H1 (cell line): Measurements from ENCODE around the gene NECAB3. TPM values are rescaled to one million over a fixed set of nuclear protein-coding genes. Genes with fewer than 3 reads are reported as not detected.

Experiments used
- CTCF ChIA-PET: fragments of 300-600 bp; sonication (Branson Sonifier 250); formaldehyde crosslinking; loops from one replicate; lab custom pipeline; 2021; ENCODE audit not compliant: partially characterized antibody; lab: Charles Lee
- POLR2A ChIA-PET: fragments of 300-600 bp; sonication (Branson Sonifier 250); formaldehyde crosslinking; loops from one replicate; lab custom pipeline; 2021; ENCODE audit warnings: inconsistent platforms; ENCODE audit not compliant: partially characterized antibody; lab: Charles Lee
- DNase-seq, 2 experiments: peaks; one replicate each; pipeline versions ENCODE4 v3.0.0 to v3.0.0-alpha.2; 2010 to 2022; ENCODE audit warnings: low spot score in 2 of 2, low read depth in 1 of 2, mixed read lengths in 1 of 2
- FAIRE-seq: peaks from 2 replicates; lab custom pipeline; 2011; peaks lifted over from hg19 to GRCh38; lab: Jason Lieb, UNC
- H2AFZ ChIP-seq: 2 replicates; pipeline ENCODE4 v1.8.1; 2012; ENCODE audit warnings: low read length, inconsistent platforms
- H2AK5ac ChIP-seq: 2 replicates; pipeline ENCODE4 v1.6.1; 2013; ENCODE audit warnings: low read depth, low read length
- H2BK120ac ChIP-seq: replicated peaks from 2 replicates; pipeline ENCODE3; 2013; ENCODE audit warnings: low read depth, low read length, inconsistent platforms
- H2BK12ac ChIP-seq: 2 replicates; pipeline ENCODE4 v1.6.1; 2013; ENCODE audit warnings: low read depth, low read length
- H2BK15ac ChIP-seq: 2 replicates; pipeline ENCODE4 v1.6.1; 2013; ENCODE audit warnings: low read length
- H2BK20ac ChIP-seq: 2 replicates; pipeline ENCODE4 v1.6.1; 2013; ENCODE audit warnings: low read length
- H2BK5ac ChIP-seq: 2 replicates; pipeline ENCODE4 v1.6.1; 2013; ENCODE audit warnings: low read depth, low read length
- H3K14ac ChIP-seq: 2 replicates; pipeline ENCODE4 v1.6.1; 2013; ENCODE audit warnings: inconsistent platforms; ENCODE audit not compliant: insufficient read length
- H3K18ac ChIP-seq: 2 replicates; pipeline ENCODE4 v1.6.1; 2013; ENCODE audit warnings: low read length; ENCODE audit errors: extremely low read depth
- H3K23ac ChIP-seq: 2 replicates; pipeline ENCODE4 v1.6.1; 2013; ENCODE audit warnings: inconsistent platforms; ENCODE audit not compliant: insufficient read length
- H3K23me2 ChIP-seq: 2 replicates; pipeline ENCODE4 v1.6.1; 2013; ENCODE audit warnings: low read depth, low read length
- H3K27ac ChIP-seq: 2 replicates; pipeline ENCODE4 v1.6.1; 2011; ENCODE audit warnings: low read depth, low read length, inconsistent platforms
- H3K27me3 ChIP-seq, 4 experiments: replicated peaks in 1 of 4; 1 replicate in 1 of 4; 2 replicates in 3 of 4; pipeline versions ENCODE4 v1.6.1 to v1.8.1; 2011 to 2013; ENCODE audit warnings: low read length in 3 of 4, mild to moderate bottlenecking in 3 of 4, inconsistent platforms in 2 of 4, mixed read lengths in 2 of 4, moderate library complexity in 1 of 4; ENCODE audit not compliant: control insufficient read depth in 3 of 4, insufficient read depth in 3 of 4; ENCODE audit errors: extremely low read depth in 1 of 4
- H3K36me3 ChIP-seq, 4 experiments: 2 replicates each; pipeline versions ENCODE4 v1.6.1 to v1.8.1; 2011 to 2013; ENCODE audit warnings: mild to moderate bottlenecking in 4 of 4, low read length in 3 of 4, moderate library complexity in 2 of 4, control low read depth in 1 of 4, inconsistent platforms in 1 of 4; ENCODE audit not compliant: insufficient read depth in 4 of 4, control insufficient read depth in 2 of 4
- H3K4ac ChIP-seq: replicated peaks from 2 replicates; pipeline ENCODE3; 2013; ENCODE audit warnings: low read length, low read depth, mixed read lengths, inconsistent platforms; ENCODE audit not compliant: insufficient read length
- H3K4me1 ChIP-seq, 4 experiments: replicated peaks in 1 of 4; 1 replicate in 1 of 4; 2 replicates in 3 of 4; pipeline versions ENCODE4 v1.6.1 to v1.8.1; 2011 to 2013; ENCODE audit warnings: low read length in 3 of 4, inconsistent platforms in 2 of 4, mixed read lengths in 1 of 4; ENCODE audit not compliant: insufficient read depth in 4 of 4, control insufficient read depth in 3 of 4
- H3K4me2 ChIP-seq, 2 experiments: 2 replicates each; pipeline versions ENCODE4 v1.6.1 to v1.8.1; 2011 to 2013; ENCODE audit warnings: low read depth in 2 of 2, low read length in 2 of 2, control low read depth in 1 of 2, inconsistent platforms in 1 of 2, mild to moderate bottlenecking in 1 of 2; ENCODE audit not compliant: insufficient read depth in 1 of 2
- H3K4me3 ChIP-seq, 4 experiments: fragments of 200-600, 300-600 bp in 1 of 4; sonication (generic), shearing (Covaris generic), sonication (Bioruptor Twin) in 1 of 4; 2 replicates each; pipeline versions ENCODE4 v1.5.1 to v1.8.1; 2011 to 2016; ENCODE audit warnings: low read length in 4 of 4, low read depth in 3 of 4, control low read depth in 2 of 4, inconsistent platforms in 2 of 4, mild to moderate bottlenecking in 2 of 4, mixed read lengths in 1 of 4, moderate library complexity in 1 of 4; ENCODE audit not compliant: insufficient read depth in 2 of 4; ENCODE audit errors: extremely low read depth in 1 of 4
- H3K56ac ChIP-seq: replicated peaks from 2 replicates; pipeline ENCODE3; 2013; ENCODE audit warnings: low read depth, mild to moderate bottlenecking, mixed read lengths, low read length, inconsistent platforms; ENCODE audit not compliant: insufficient read length
- H3K79me1 ChIP-seq: 2 replicates; pipeline ENCODE4 v1.6.1; 2013; ENCODE audit warnings: low read depth, low read length, control low read depth
- H3K79me2 ChIP-seq, 2 experiments: 2 replicates each; pipeline versions ENCODE4 v1.6.1 to v1.8.1; 2012 to 2013; ENCODE audit warnings: low read length in 2 of 2, mild to moderate bottlenecking in 2 of 2, inconsistent platforms in 1 of 2; ENCODE audit not compliant: insufficient read depth in 2 of 2, control insufficient read depth in 1 of 2
- H3K9ac ChIP-seq, 4 experiments: replicated peaks in 1 of 4; 1 replicate in 1 of 4; 2 replicates in 3 of 4; pipeline versions ENCODE4 v1.6.1 to v1.8.1; 2011 to 2013; ENCODE audit warnings: low read depth in 3 of 4, low read length in 3 of 4, control low read depth in 2 of 4, mild to moderate bottlenecking in 2 of 4, moderate library complexity in 2 of 4, inconsistent platforms in 1 of 4; ENCODE audit errors: extremely low read depth in 1 of 4
- H3K9me3 ChIP-seq, 2 experiments: 2 replicates each; pipeline versions ENCODE4 v1.6.1 to v1.8.1; 2012 to 2013; ENCODE audit warnings: mild to moderate bottlenecking in 2 of 2, moderate library complexity in 2 of 2, control low read depth in 1 of 2, inconsistent platforms in 1 of 2, low read depth in 1 of 2, low read length in 1 of 2, mixed read lengths in 1 of 2; ENCODE audit not compliant: insufficient read depth in 2 of 2
- H4K20me1 ChIP-seq, 2 experiments: replicated peaks in 1 of 2; 2 replicates each; pipeline versions ENCODE3 to v1.8.1; 2011 to 2013; ENCODE audit warnings: inconsistent platforms in 2 of 2, low read length in 2 of 2, mild to moderate bottlenecking in 1 of 2; ENCODE audit not compliant: insufficient read depth in 2 of 2, control insufficient read depth in 1 of 2
- H4K5ac ChIP-seq: 2 replicates; pipeline ENCODE4 v1.6.1; 2013; ENCODE audit warnings: low read length, low read depth, mixed read lengths, inconsistent platforms; ENCODE audit not compliant: insufficient read length
- H4K8ac ChIP-seq: 2 replicates; pipeline ENCODE4 v1.8.0; 2013; ENCODE audit warnings: mild to moderate bottlenecking, moderate library complexity, low read length, inconsistent platforms; ENCODE audit not compliant: insufficient read depth; ENCODE audit errors: extremely low read depth
- H4K91ac ChIP-seq: replicated peaks from 2 replicates; pipeline ENCODE3; 2013; ENCODE audit warnings: low read length, mixed read lengths, inconsistent platforms; ENCODE audit not compliant: insufficient read length
- CHD2 ChIP-seq: IDR thresholded peaks from 2 replicates; pipeline ENCODE4 v1.6.1; 2012; ENCODE audit warnings: low read length, improper control_type of control experiment
- RAD21 ChIP-seq, 2 experiments: IDR thresholded peaks in 1 of 2; conservative IDR thresholded peaks in 1 of 2; 2 replicates each; pipeline ENCODE4 v1.6.1; 2011; ENCODE audit warnings: low read depth in 2 of 2, low read length in 2 of 2, improper control_type of control experiment in 1 of 2, inconsistent platforms in 1 of 2, mild to moderate bottlenecking in 1 of 2, moderate library complexity in 1 of 2
- TAF1 ChIP-seq: IDR thresholded peaks from 2 replicates; pipeline ENCODE4 v1.6.1; 2011; ENCODE audit warnings: mild to moderate bottlenecking, low read depth, low read length
- YY1 ChIP-seq: IDR thresholded peaks from 2 replicates; pipeline ENCODE4 v1.6.1; 2011; ENCODE audit warnings: low read depth, mild to moderate bottlenecking, low read length
- WGBS, 2 experiments: shearing (Covaris generic) in 1 of 2; methylation state at CpG; one replicate each; pipeline versions ENCODE4 v1.1.6 to v1.1.7; 2013 to 2015; ENCODE audit warnings: low lambda C conversion rate in 2 of 2, mixed read lengths in 2 of 2, inconsistent platforms in 1 of 2, low coverage in 1 of 2, missing lambda C conversion rate in 1 of 2; ENCODE audit not compliant: insufficient replicate concordance in 2 of 2, insufficient coverage in 1 of 2, insufficient read length in 1 of 2; ENCODE audit errors: extremely low coverage in 1 of 2, missing lambda C conversion rate in 1 of 2; 5-methylcytosine and 5-hydroxymethylcytosine counted together
- polyA plus RNA-seq, 7 experiments: library from polyadenylated mRNA; depleted of rRNA in 3 of 7; stranded (reverse) in 5 of 7; unstranded in 2 of 7; fragments of >200 nt in 5 of 7; fragments of 200-250 nt in 2 of 7; gene quantifications; 1 replicate in 5 of 7; 2 replicates in 1 of 7; 4 replicates in 1 of 7; pipeline versions ENCODE4 v1.2.1 to v1.2.3, GENCODE V29; 2011 to 2013; ENCODE audit warnings: missing spikeins in 2 of 7, mixed read lengths in 2 of 7
- total RNA-seq: library from RNA; stranded (reverse); fragmentation: NEBNext Ultra II Directional; extraction: Animal tissue kit (Norgen Biotek cat#: 25700); gene quantifications from 2 replicates; pipeline ENCODE4 v1.2.1, GENCODE V29; 2021

The NECAB3 gene
- total and polyA plus RNA-seq, 2 of the 8 experiments (the other 6 are each of a cell fraction or from before 2014, with no cell fraction given), result 20.5 to 46.2 TPM

DNA sequence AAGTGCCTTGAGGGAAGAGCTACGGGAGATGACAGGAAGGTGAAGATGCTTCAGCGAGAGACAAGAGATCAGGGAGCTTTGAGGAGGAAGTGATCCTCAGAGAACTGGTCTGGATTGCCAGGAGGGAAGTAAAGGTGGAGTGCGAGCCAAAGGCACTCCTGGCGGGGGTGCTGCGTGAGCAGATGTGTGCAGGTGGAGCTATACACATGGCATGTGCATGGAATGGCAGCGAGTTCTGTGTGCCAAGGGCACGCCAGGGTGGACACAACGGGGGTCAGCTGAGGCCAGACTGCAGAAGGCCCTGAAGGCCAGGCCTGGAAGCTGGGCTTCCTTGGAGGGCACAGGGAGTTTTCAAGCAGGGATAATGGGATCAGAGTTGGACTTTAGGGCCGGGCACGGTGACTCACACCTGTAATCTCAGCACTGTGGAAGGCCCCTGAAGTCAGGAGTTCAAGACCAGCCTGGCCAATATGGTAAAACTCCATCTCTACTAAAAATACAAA lies 39.7 kb upstream of the NECAB3 start:
- H3K18ac ChIP-seq, result no peak overlapping the region
- H4K20me1 ChIP-seq, result no peaks in the 10 kb centered on the region
- no peaks in the 10 kb centered on the region for H3K9me3 ChIP-seq
- ChIA-PET POLR2A (interaction anchor here (1.3 kb wide), 1 partner anchor 29 kb away, joined by 4 read pairs; no protein-coding TSS in a partner anchor), CTCF (interaction anchor here (0.6 to 1.2 kb wide), 3 partner anchors 16 to 416 kb away, joined by 3 read pairs; no protein-coding TSS in a partner anchor)
- H3K27me3 ChIP-seq, result no peaks in the 10 kb centered on the region
- DNase-seq (no peak), FAIRE-seq (no peak)
- H3K79me2 ChIP-seq, result no peaks in the 10 kb centered on the region
- H3K9ac ChIP-seq, result no peak overlapping the region
- H4K91ac ChIP-seq, result no peak overlapping the region
- H3K56ac ChIP-seq, result no peak overlapping the region
- no peak overlapping the region for H2BK5ac ChIP-seq
- no peak for TF ChIP-seq RAD21 (IDR thresholded peaks at IDR 0.05 in 1 of 2, conservative IDR thresholded peaks at IDR 0.05 in 1 of 2; ENCODE audit: low read depth in 2 of 2, low read length in 2 of 2)
- no peak for TF ChIP-seq CHD2
- no peak for TF ChIP-seq YY1
- TF ChIP-seq TAF1, result no peak
- H2AK5ac ChIP-seq, result no peak overlapping the region
- H4K8ac ChIP-seq, result no peak overlapping the region; the same call in 1 of the 2 replicates
- no peak overlapping the region for H2BK15ac ChIP-seq
- H2BK120ac ChIP-seq, result no peak overlapping the region
- H3K27ac ChIP-seq, result no peak overlapping the region
- no peak overlapping the region for H3K23ac ChIP-seq
- H3K4me2 ChIP-seq, result no peak overlapping the region
- H2BK20ac ChIP-seq, result no peak overlapping the region
- H4K5ac ChIP-seq, result no peak overlapping the region
- no peak overlapping the region for H3K4me3 ChIP-seq
- H3K23me2 ChIP-seq, result peaks cover 6% of the 10 kb centered on the region; the same call in 1 of the 2 replicates
- WGBS, 2 experiments, result 94% methylated on average over 10 of the region's 10 CpGs; no CpG with 5 or more reads in 1 of the 2 experiments
- no peak overlapping the region for H3K14ac ChIP-seq
- no peaks in the 10 kb centered on the region; a peak in 1 of 8 replicates for H3K36me3 ChIP-seq
- H2BK12ac ChIP-seq, result no peak overlapping the region
- peaks cover 4 to 9% (median 6%) of the 10 kb centered on the region in 4 experiments for H3K4me1 ChIP-seq
- no peak overlapping the region for H3K4ac ChIP-seq
- no peak overlapping the region for H2AFZ ChIP-seq
- no peaks in the 10 kb centered on the region for H3K79me1 ChIP-seq
